Gastroesophageal sphincter (tissue), 3 donors: ENCODE measurements around the gene SYT8.

Experiments
- EP300 ChIP-seq: sonication (generic); formaldehyde crosslinking; IDR thresholded peaks from one replicate; pipeline ENCODE4 v1.6.1; 2017; ENCODE audit warnings: antibody characterized with exemption, mild to moderate bottlenecking
- POLR2A ChIP-seq, 2 donors: fragments of 450-650 bp; IDR thresholded peaks; one replicate each; pipeline ENCODE4 v1.6.1; 2017; ENCODE audit warnings: antibody characterized with exemption in 2 of 2, mild to moderate bottlenecking in 2 of 2, moderate library complexity in 1 of 2
- TF ChIP-seq, protein P1 (sequence below), 4 experiments: fragments of 200-600 bp in 2 of 4; fragments of 450-650 bp in 2 of 4; sonication (generic) in 1 of 4; IDR thresholded peaks; one replicate each; pipeline ENCODE4 v1.5.1; 2017 to 2019; ENCODE audit warnings: antibody characterized with exemption in 4 of 4, mild to moderate bottlenecking in 2 of 4, moderate library complexity in 2 of 4

- TF ChIP-seq, protein P1, sequence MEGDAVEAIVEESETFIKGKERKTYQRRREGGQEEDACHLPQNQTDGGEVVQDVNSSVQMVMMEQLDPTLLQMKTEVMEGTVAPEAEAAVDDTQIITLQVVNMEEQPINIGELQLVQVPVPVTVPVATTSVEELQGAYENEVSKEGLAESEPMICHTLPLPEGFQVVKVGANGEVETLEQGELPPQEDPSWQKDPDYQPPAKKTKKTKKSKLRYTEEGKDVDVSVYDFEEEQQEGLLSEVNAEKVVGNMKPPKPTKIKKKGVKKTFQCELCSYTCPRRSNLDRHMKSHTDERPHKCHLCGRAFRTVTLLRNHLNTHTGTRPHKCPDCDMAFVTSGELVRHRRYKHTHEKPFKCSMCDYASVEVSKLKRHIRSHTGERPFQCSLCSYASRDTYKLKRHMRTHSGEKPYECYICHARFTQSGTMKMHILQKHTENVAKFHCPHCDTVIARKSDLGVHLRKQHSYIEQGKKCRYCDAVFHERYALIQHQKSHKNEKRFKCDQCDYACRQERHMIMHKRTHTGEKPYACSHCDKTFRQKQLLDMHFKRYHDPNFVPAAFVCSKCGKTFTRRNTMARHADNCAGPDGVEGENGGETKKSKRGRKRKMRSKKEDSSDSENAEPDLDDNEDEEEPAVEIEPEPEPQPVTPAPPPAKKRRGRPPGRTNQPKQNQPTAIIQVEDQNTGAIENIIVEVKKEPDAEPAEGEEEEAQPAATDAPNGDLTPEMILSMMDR (IDR thresholded peaks at IDR 0.05), result no peak
- no peak for TF ChIP-seq POLR2A (IDR thresholded peaks at IDR 0.05)
- TF ChIP-seq EP300, result no peak
Observed at GRCh38 chr11:1842149-1843097, 7.6 kb downstream of the SYT8 start.
